EL (cell line): ENCODE measurements around the gene CANT1.

Experiments
- DNase-seq: peaks from one replicate; pipeline ENCODE4 v3.0.0-alpha.2; 2016

CANT1 gene

DNA sequence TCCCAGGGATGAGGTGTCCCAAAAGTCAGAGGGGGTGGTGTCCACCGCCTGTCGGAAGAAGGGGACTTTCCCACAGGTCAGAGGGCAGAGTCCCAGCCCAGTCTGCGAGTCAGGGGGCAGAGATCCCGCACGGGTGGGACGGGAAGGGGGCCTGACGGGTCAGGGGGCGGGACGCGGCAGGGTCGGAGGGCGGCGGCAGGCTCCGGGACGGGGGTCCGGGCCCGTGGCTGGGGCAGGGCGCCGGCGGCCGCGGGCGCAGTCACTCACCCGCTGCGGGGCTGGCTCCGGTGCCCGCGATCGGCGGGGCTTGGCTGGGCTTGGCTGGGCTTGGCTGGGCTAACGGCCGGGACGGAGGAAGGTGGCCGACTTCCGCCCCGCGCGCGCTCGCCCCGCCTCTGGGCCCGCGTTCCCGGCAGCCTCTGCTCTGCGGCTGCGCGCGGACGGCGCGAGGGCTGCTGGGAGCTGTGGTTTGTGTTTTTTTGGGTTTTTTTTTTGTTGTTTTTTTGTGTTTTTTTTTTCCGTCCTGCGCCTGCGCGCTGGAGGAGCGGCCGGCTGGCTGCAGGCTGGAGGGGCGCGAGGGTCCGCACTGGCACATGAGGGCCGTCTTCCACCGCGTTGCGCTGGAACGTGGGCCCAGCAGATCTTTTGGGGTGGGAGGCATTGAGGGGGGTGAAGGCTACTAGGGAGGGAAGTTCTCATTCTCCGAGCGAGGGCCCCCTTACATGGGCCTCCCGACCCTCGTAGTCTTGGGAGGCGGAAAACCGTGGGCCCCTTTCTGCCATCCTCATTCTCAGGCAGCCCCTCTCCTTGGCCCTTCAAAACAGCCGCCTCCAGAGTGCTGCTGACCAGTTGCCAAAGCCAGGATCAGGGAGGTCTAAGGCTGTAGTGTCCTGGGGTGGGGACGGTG lies at the start of gene CANT1:
TSS of gene CANT1 (minus strand) at position 368 of the 907 bp plus-strand sequence. CDS start 12,142 bp downstream, outside the sequence.
- peak; percentile 85 for DNase-seq

- no peak for DNase-seq
Observed at GRCh38 chr17:79057737-79058385, 48.3 kb upstream of the CANT1 start.

DNA sequence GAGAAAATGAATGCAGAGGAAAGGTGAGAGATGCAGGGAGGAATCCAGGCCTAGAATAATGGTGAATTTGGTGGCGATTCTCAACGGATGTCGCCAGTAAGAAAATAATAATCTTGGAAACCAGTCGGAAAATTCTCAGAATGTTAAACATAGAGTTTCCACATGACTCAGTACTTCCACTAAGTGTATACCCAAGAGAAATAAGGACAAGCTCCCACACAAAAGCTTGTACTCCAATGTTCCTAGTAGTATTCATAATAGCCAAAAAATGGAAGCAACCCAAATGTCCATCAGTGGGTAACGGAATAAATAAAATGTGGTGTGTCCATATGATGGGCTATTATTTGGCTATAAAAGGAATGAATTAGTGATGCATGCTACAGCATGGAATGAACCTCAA lies 45.6 kb upstream of the CANT1 start:
- no peak for DNase-seq

GRCh38 chr17:79054200-79054960 lies 44.8 kb upstream of the CANT1 start:
- DNase-seq: no peak

- DNase-seq: peak; percentile 60
Observed at GRCh38 chr17:79053251-79053925, 43.8 kb upstream of the CANT1 start.

DNA sequence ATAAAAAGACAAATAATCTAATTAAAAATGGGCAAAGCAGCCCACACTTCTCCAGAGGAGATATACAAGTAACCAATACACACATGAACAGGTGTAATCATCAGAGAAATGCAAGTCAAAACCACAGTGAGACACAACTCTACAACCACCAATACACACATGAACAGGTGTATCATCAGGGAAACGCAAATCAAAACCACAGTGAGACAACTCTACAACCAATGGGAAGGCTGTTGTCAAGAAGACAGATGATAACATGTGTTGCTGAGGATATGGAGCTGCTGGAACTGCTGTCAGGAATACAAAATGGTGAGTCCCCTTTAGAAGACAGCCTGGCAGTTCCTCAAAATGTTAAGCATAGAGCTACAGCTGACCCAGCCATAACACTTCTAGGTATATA lies 42.6 kb upstream of the CANT1 start:
- DNase-seq: no peak

- no peak for DNase-seq
Observed at GRCh38 chr17:79051306-79051705, 41.7 kb upstream of the CANT1 start.

DNA sequence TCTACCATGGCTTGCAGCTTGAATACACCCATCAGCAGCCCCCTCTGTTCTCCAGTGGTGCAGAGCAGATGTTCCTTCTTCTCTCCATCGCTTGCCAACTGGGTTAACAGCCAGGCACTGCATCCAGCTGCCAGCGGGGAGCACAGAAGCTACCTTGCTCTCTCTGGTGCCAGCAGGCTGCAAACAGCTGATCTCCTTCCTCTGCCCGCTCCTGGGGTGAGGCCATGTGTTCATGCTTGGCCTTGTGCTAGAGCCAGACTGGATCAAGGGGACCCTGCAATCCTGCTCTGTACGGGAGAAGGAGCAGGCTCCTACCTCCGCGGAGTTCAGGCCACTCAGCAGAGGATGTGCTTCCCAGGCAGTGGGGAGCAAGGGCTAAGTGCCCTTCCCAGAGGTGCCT lies 41.0 kb upstream of the CANT1 start:
- DNase-seq: no peak

DNA sequence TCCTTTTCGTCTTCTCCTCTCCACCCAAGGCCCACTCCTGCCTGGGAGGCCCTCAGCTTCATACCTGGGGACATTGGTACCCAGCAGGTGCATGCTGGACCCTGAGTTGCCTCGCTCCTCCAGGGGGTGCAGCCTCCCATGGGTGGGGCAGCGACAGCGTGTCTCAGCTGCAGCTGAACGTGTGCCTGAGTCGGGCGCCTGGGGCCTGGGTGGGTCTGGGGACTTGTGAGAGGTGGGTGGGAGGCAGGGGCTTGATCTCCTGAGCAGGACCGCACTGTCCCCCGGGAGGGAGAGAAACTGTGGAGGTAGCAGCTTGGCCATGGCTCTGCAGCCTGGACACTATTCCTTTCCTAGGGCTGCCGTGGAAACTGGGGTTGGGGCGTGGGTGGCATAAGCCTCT lies 40.3 kb upstream of the CANT1 start:
- DNase-seq: no peak

DNA sequence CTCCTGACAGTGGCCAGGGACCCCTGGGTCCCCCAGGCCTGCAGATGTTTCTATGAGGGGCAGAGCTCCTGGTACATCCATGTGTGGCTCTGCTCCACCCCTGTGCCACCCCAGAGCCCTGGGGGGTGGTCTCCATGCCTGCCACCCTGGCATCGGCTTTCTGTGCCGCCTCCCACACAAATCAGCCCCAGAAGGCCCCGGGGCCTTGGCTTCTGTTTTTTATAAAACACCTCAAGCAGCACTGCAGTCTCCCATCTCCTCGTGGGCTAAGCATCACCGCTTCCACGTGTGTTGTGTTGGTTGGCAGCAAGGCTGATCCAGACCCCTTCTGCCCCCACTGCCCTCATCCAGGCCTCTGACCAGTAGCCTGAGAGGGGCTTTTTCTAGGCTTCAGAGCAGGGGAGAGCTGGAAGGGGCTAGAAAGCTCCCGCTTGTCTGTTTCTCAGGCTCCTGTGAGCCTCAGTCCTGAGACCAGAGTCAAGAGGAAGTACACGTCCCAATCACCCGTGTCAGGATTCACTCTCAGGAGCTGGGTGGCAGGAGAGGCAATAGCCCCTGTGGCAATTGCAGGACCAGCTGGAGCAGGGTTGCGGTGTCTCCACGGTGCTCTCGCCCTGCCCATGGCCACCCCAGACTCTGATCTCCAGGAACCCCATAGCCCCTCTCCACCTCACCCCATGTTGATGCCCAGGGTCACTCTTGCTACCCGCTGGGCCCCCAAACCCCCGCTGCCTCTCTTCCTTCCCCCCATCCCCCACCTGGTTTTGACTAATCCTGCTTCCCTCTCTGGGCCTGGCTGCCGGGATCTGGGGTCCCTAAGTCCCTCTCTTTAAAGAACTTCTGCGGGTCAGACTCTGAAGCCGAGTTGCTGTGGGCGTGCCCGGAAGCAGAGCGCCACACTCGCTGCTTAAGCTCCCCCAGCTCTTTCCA lies 39.5 kb upstream of the CANT1 start:
- no peak for DNase-seq

- no peak for DNase-seq
Observed at GRCh38 chr17:79047923-79048825, 38.6 kb upstream of the CANT1 start.

- DNase-seq: no peak
Observed at GRCh38 chr17:79047291-79047920, 37.8 kb upstream of the CANT1 start.

DNA sequence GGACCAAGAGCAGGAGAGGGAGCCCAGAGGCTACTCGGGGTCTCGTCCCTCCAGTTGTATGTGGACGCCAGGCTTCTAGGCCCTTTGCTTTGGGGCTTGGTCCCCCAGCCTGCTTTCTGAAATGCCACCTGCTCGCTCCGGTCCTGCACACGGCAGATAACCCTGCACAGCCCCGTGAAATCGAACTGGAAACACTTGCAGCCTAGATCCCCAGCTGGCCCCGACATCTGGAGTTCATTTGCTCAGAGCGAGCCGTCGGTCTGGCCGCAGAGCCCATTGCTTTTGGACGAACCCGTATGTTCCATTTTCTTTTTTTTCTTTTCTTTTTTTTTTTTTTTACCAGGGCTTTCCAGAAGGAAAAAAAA lies 37.3 kb upstream of the CANT1 start:
- DNase-seq: no peak

- DNase-seq: no peak
Observed at GRCh38 chr17:79046197-79046915, 36.8 kb upstream of the CANT1 start.

GRCh38 chr17:79045842-79046196 lies 36.3 kb upstream of the CANT1 start:
- peak; percentile 66 for DNase-seq

- no peak for DNase-seq
Observed at GRCh38 chr17:79045001-79045729, 35.6 kb upstream of the CANT1 start.

DNA sequence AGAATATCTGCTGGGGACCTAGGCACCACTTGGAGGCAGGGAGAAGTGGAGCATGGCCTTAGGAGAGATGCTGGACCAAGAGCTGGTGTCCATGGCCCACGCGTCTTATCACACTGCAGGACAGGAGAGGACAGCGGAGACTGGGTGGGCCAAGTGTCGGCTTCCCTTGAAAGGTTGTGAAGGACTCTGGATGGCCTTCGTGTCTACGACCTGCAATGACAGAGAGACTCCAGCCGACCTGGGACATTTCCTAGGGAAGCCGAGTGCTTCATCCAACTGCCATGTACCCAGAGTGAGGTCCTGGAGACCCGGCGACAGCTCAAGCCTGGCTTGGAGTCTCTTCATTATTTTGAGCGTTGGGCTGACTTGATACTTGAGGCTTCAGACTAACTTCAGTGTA lies 34.9 kb upstream of the CANT1 start:
- no peak for DNase-seq

GRCh38 chr17:79043931-79044320 lies 34.4 kb upstream of the CANT1 start:
- DNase-seq: no peak
